Superior temporal gyrus (tissue), 1 donor: ENCODE data around the gene EZR.

Source experiments
- DNase-seq: peaks from one replicate; pipeline ENCODE4 v3.0.0-alpha.2; 2016; ENCODE audit errors: extremely low spot score

The EZR gene

GRCh38 chr6:158729906-158730540 lies 89.1 kb downstream of the EZR start:
- no peak for DNase-seq

- DNase-seq, result no peak
These were observed 93.5 kb downstream of the EZR start for GRCh38 chr6:158725704-158726103.

- no peak for DNase-seq
These were observed 96.9 kb downstream of the EZR start for GRCh38 chr6:158722176-158722729.

GRCh38 chr6:158718461-158719046 lies 100.6 kb downstream of the EZR start:
- peak; percentile 35 for DNase-seq

GRCh38 chr6:158717341-158718330 lies 101.5 kb downstream of the EZR start:
- DNase-seq, result no peak
